SH-SY5Y (cell line): ENCODE results near the gene TRIM65.

Experiments used
- GATA2 ChIP-seq: IDR thresholded peaks from 2 replicates; pipeline ENCODE4 v1.6.1; 2011; ENCODE audit warnings: mild to moderate bottlenecking, low read depth, low read length
- GATA3 ChIP-seq: IDR thresholded peaks from 2 replicates; pipeline ENCODE4 v1.6.1; 2011; ENCODE audit warnings: low read depth, mild to moderate bottlenecking, low read length, moderate library complexity

GRCh38 chr17:75904749-75905521 lies 8.2 kb upstream of the TRIM65 start, which contains the start of gene MRPL38:
- TF ChIP-seq GATA2, result no peak; the same call in 1 of the 2 replicates
- TF ChIP-seq GATA3, result no peak
